ENCODE data around the gene FAM222A.
"Not testable (repeated sequence)": the region's sequence is repeated elsewhere in the genome, so short reads cannot be mapped to it uniquely, and the experiment has no call there.

The FAM222A gene

DNA sequence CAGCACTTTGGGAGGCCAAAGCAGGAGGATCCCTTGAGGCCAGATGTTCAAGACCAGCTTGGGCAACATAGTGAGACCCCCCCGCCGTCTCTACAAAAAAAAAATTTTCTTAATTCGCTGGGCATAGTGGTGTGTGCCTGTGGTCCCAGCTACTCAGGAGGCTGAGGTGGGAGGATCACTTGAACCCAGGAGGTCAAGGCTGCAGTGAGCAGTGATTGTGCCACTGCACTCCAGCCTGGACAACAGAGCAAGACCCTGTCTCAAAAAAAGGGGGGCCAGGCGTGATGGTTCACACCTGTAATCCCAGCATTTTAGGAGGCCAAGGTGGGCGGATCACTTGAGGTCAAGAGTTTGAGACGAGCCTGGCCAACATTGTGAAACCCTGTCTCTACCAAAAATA is 19.0 kb upstream of the FAM222A start:
- not testable (repeated sequence) for DNase-seq

DNA sequence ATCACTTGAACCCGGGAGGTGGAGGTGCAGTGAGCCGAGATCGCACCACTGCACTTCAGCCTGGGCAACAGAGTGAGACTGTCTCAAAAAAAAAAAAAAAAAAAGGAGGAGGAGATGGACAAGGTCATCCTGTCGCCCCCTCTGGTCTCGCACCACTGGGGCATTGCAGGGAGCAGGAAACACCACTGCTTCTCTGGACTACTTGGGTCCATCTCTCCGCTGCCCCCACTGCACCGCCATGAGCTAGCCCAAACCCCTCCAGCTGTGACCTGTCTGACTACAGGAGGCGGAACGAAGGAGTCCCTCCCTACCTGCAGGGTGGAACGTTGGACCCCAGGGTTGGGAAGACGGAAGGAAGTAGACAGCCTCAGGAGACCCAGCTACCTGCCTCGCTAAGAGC is 18.2 kb upstream of the FAM222A start:
- no peak for DNase-seq

DNA sequence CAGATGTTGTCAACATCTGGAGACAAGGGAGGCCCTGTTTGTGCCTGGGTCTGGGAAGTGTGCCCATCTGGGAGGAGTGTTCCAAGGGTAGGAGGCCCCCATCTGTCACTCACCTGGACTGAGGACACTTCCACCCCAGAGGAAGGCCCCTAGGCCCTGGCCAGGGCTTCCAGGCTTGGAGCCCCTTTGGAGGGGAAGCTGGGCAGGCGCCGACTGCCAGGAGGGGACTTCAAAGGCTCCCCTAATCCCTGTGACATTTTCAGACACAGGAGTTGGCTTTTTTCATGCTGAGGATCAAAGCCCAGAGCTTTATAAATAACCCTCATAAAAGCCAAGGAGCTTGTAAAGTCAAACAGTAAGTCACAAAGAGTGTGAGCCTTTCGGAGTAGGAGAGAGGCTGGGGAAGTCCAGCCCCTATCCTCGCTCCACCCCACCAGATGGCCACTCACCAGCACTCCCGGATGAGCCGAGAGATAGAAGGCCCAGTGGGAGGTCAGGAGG is 17.6 kb upstream of the FAM222A start:
- no peak for DNase-seq

DNA sequence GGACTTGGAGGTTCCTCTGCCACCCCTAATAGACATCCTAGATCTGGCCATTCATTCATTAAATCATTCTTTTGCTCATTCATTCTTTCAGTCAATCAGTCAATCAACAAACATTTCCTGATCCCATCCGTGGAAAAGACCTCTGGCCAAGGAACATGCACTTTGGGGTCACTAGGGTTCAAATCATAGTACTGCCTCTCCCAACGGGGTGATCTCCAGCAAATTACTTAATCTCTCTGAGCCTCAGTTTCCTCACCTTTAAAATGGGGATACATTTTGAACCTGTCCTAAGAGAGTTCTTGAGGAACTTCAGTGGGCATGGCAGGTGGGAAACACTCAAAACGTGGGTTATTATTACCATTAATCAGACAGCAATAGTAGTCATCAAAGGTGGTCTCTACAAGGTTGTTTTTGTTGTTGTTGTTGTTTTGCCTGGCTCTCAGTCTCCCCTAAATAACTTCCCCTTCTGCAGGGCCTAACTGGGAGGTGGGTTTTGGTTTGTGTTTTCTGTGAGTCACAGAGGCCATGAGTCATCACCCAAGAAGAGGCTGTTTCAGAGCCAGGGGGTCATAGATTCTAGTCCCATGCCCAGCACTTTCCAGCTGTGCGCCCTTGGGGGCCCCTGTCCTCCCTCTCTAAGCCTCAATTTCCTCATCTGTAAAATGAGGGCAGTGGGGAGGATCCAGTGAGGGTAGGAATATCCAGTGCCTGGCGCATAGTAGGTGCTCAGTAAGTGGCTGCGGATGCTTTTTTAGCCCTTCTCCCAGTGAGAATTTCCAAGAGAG is 16.9 kb upstream of the FAM222A start:
- DNase-seq = no peak

DNA sequence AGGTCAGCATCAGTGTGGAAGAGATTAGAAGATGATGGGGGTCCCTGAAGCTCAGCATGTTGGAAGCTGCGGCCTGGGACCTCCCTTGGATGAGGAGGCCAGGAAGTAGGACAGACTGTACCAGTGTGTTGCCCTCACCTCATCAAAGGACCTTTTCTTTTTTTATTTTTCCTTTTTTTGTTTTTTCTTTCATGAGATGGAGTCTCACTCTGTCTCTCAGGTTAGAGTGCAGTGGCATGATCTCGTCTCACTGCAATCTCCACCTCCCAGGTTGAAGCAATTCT is 16.4 kb upstream of the FAM222A start:
- no peak for DNase-seq

DNA sequence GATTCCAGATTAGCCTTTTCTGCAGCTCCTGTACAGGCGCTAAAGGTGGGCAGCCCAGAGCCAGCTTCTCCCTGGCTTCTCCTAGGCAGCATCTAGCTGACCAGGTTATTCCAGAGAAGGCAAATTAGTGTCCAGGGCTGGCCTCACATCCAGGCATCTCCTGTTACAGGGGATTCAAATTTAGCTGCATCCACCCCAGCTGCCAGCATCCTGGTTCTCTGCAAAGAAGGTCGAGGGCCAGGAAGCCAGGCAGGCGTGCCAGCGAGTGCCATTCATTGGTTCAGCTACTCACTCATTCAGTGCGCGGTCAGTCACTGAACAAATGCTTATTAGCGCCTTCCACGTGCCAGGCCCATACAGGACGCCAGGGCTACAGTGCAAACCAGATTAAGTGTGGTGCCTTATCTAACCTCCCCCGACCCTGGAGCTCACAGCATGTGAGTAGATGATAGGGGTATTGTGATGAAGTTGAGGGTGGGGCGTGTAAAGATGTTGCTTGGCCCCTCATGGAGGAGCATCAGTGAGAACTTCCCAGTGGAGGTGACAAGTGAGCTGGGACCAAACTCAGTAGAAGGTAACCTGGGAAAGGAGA is 15.7 kb upstream of the FAM222A start:
- no peak for DNase-seq

DNA sequence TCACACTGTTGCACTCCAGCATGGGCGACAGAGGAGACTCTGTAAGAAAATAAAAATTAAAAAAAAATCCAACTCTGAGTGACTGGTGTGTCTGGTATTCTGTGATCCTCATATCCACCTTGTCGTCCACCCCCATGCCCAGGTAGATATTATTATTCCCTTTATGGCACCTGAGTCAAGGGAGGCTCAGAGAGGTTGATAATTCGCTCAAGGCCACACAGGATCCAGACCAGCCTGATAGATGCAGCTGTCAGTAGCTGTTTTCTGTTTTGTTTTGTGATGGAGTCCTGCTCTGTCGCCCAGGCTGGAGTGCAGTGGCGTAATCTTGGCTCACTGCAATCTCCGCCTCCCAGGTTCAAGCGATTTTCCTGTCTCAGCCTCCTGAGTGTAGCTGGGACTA is 14.8 kb upstream of the FAM222A start:
- DNase-seq = no peak

DNA sequence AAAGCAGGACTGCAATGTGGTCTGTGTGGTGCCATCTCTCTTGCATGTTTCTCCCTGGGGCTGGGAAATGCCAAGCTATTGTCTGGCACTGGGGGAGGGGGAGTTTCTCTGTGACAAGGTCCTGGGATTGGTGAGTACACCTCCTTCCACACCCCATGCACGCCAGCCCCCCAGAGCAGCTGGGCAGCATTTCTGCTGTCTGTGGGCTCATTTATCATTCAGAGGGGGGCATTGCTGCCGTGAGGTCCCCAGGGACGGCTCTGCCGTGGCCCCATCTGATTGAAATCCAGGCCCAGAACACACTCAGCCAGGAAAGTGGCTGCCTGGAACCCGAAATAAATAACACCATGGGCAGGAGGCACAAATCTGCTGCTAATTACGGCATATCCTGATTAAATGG is 12.6 kb upstream of the FAM222A start:
- DNase-seq = no peak

DNA sequence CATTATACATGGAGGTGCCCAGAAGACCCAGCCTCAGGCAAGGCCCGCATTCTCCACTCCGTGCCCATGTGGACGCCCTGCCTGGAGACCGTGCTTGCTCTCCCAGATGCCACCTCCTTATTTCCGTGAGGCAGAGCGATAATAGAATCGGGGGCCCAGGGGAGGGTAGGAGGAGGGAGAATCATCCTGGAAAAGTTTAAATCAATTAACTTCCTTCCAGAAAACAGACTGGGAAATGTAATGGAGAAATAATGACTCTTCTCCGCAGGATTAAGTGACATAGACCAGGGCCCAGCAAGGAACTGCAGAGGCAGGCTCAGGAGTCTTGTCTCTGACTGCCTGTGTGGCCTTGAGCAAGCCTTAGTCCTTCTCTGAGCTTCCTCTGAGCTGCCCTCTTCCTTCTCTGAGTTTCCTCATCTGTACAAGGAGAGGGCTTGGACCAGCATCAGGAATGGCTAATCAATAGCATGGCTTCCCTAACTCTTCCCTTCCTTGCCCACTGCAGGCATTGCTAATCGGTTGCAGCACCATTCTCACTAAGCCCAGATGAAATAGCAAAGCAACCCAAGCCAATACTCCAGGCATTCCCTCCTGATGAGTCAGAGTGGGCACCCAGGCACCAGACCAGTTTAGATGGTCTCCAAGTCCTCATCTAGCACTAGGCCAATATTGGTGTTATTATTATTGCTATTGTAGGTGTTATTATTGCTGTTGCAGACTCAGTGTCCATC is 11.3 kb upstream of the FAM222A start:
- DNase-seq = no peak

DNA sequence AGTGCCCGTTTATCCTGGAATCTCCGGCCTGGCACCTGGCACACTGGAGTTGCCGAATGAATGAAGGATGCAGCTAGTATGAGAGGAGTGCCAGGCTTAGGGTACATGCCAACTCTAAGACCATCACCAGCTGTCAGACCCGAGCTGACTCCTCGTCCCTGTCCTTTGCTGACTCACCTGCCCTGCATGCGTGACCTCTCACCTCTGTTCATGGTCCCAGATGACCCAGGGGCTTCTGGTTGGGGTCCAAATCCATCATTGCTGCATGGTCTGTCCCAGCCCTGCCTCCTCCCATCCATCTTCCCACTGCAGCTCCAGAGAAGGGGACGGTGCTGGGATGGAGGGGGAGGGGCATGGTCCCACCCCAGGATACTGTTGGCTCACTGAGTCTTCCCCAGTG is 9.9 kb upstream of the FAM222A start:
- DNase-seq = no peak

DNA sequence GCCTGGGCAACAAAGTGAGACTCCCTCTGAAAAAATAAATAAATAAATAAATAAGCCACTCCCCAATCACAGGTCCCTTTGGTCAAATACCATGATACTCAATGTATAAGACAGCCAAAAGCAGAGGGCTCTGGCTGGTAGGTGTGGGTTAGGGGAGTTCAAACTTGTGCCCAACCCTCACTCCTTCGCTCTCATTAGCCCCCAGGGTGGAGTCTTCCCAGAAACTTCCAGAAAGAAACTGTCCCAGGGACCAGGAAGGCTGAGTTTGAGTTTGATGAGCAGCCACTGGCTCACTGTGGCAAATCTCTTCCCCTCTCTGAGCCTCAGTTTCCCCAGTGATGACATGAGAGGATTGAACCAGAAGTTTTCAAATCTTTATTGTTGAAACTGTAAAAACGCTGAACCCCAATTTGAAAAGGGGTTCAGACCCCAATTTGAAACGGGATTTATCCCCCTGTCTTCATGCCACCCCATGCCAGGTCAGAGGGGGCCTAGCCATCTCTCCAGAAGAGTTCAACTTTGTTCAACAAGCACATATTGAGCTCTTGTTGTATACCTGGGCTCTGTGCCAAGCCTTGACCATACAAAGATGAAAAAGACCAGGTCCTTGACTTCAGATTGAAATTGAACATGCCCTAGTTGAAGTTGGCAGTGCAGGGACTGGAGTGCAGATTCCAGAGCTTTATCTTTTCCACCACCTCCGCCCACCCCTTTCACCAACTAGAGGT is 9.1 kb upstream of the FAM222A start:
- DNase-seq = no peak

DNA sequence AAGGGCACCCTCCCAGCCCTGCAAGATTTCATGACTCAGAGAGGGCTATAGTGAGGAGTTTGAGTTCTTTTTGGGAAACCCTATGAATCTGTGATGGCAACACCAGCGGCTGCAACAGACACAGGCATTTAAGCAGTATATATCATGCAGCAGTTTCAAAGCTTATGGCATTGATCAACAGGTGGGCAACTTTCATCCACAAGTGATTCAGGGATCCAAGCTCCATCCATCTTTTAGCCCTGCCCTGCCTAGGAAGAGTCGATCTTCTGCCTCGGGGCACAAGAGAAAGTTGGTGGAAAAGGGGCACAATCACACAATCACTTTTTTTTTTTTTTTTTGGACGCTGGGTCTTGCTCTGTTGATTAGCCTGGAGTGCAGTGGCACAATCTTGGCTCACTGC is 8.3 kb upstream of the FAM222A start:
- DNase-seq = no peak

DNA sequence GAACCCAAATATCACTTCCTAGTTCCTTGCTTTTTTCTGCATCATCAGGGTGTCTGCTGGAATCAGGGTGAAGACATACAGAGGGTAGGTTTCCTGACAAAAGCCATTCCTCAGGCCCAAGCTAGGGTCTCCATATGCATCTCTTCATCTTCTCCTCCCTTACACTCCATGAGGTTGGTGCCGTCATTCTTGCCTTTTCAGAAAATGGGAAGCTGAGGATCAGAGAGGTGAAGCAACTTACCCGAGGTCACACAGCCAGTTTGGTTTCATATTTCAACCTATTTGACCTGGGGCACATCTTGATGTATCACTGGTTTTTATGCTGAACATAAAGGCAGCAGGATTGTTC is 7.3 kb upstream of the FAM222A start:
- no peak for DNase-seq

DNA sequence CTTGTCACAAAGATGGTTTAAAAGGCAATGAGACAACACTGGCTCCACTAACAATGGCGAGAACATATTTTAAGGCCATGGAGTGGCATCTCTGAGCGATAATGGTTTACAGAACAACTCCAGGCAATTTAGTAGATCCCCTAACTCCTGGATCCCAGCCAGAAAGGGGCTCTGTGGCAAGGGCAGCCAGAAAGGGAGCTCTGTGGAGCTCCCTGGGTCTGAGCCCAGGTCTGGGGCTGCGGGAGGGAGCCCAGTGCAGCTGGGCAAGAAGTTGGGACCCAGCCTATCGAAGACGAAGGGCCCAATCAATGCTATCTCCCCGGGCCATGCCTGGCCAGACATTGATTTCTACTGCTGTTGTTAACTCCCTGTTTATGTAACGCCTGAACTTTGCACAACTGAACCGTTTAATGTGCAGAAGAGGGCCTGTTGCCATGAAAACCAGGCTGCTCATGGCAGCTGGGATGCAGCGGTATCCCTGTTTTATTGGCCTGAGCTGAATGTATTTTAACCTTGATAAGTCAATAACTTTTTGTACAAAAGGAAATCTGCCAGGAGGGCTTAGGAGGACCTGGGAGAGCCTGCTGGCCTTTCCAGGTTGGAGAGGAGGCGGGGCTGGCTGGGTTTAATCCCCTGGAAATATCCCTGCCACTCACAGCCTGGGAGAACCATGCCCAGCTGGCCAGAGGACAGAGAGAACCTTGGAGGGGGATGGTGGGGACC is 6.7 kb upstream of the FAM222A start:
- DNase-seq = no peak

DNA sequence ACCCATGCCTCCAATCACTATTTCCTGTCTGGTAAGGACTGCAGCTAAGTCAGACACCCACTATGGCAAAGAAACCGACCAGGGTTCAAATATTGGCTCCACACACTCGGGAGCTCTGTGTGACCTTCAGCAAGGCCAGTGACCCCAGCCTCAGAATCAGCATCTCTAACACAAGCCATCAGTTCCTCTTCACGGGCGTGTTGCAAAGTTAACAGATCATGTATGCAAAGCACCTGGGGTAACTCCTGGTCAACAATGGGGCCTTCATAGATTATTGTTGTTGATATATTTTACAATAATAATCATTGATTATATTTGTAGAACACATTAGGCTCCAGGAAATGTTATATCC is 6.2 kb upstream of the FAM222A start:
- DNase-seq = no peak

DNA sequence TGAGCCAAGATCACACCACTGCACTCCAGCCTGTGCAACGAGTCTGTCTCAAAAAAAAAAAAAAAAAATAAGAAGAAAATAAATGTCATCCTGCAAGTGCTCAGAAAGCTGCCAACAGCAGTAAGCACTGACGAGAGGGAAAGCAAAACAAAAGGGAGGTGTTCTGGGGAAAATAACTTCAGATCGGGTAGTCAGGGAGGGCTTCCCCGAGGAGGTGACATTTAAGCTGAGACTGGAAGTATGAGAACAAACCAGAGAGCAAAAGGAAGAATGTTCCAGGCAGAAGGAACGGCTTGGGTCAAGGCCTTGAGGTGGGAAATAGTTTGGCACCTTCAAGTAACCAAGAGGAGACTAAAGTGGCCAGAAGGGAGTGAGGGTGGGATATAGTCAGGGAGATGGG is 4.7 kb upstream of the FAM222A start:
- DNase-seq = no peak

DNA sequence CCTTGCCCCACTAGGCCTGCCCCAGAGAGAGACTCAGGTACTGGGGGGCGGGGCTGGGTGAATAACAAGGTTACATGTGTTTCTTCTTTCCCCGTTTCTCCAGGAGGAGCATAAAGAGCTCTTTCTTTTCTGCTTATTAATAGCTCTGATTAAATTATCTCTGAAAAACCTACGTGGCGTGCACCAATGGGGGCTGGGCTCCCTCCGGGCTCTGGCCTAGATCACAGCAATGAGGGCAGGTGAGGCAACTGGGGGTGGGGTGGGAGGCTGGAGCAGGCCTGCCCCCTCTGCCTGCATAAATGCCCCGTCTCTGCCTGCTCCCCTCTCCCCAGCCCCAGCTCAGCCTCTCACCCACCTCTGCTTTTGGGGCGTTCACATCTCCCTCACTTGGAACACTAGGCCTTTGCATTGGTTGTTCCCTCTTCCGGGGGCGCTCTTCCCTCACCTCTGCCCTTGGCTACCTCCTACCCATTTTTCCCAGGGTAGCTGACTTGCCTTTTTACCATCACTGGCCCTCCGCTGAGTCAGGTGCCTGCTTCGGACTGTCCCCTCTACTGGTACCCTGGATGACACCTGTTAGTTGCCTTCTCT is 4.1 kb upstream of the FAM222A start:
- no peak for DNase-seq

DNA sequence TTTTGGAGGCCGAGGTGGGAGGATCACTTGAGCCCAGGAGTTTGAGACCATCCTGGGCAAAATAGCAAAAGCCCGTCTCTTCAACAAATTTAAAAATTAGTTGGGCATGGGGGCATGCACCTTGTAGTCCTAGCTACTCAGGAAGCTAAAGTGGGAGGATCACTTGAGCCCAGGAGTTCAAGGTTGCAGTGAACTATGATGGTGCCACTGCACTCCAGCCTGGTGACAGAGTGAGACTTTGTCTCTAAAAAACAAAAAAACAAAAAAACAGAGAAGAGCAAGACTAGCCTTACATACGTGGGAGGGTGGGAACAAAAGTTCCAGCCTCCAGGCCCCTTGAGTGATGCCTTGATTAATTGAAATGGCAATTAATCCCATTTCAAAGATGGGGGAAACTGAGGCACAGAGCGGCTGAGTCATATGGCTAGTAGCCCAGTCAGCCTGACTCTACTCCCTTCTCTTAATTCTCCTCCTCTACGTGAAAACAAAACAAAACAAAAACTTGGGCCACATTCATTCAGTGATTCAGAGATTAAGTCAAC is 3.3 kb upstream of the FAM222A start:
- DNase-seq = no peak

DNA sequence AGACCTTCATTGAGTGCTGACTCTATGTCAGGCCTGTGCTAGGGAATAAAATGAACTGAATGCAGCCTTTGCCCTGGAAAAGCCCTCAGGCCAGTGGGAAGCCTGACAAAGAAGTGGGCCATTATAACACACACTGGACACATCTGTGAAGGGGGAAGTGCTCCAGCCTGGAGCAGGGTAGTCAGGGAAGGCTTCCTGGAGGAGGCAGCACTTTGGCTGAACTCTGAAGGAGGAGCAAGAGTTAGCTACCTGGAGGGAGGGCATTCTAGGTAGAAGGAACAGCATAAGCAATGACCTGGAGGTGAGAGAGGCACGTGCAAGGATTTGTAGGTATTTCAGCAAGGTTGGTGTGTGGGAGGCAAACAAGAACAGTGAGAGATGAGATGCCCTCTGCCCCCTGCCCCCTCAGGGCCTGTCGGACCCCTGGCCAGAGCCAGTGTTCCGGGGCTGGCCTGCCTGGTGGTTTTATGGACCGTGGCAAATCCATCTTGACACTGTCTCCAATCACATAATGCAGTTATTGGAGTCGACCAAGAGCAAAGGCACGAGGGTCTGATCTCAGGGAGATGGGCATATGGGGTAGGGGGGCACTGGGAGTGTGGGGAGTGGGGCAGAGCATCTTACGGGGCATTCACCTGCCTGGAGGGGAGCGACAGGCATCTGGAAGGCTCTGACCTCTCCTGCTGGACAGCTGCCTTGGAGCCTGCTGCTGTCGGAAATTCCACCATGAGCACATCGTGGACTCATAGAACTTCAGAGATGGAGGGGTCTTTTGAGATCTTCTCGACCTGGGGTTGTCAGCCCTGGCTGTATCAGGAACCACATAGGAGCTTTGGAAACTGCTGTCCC is 2.7 kb upstream of the FAM222A start:
- DNase-seq = no peak

DNA sequence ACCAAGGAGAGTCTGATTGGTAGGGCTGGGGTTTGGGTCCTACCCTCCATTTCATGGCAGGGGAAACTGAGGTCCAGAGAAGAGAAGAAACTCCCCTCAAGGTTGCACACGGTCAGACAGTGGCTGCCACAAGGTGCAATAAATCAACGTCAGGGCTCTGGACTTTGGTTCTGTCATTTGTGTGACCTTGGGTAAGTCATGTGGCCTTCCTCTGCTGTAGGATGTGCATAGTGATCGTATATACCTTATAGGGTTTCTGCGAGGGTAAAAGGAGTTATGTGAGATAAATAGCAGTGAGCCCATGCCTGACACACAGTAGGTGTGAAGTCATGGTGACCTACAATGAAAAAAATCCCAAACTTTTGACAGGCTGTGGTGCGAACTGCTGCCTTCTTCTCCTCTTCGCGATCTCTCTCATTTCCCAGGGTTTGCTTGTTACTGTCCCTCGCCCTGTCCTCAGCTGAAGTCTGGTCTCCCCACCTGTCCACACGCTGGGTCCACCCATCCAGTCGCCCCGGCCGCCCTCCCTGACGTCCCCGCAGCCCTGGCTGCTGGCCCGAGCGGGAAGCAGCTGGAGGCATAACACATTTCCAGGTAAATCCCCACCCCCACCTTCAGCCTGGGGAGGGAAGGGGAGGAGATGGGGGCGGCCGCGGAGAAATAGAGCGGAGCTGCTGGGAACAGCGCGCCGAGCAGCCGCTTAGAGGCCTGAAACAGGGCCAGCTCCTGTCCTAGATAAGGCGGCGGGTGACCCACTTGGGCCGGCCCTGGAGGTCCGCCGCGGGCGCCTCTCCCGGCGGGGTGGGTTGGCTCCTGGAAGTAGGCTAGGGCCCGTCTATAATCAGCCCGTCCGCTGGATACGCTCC is 1.8 kb upstream of the FAM222A start:
- no peak for DNase-seq

Data from activated naive CD4-positive, alpha-beta T cell (primary cell).